Smooth muscle cell (in vitro differentiated cells): ENCODE results near the gene CDKN2D. TPM values are rescaled to one million over a fixed set of nuclear protein-coding genes. Genes with fewer than 3 reads are reported as not detected.

Experiments
- DNase-seq: peaks from one replicate; lab custom pipeline; 2025; ENCODE audit not compliant: unreplicated experiment; lab: John Stamatoyannopoulos, UW
- H2AFZ ChIP-seq: fragments of 200-600 bp; sonication (generic); 2 replicates; pipeline ENCODE4 v1.6.0; 2016; ENCODE audit warnings: antibody characterized with exemption, low read depth, mild to moderate bottlenecking
- H3F3A ChIP-seq: fragments of 200-600 bp; sonication (generic); 2 replicates; pipeline ENCODE4 v1.6.0; 2017; ENCODE audit warnings: antibody characterized with exemption, low read depth
- H3K27ac ChIP-seq: fragments of 200-600 bp; sonication (generic); 2 replicates; pipeline ENCODE4 v1.5.1; 2016; ENCODE audit warnings: low read depth, mild to moderate bottlenecking
- H3K27me3 ChIP-seq: fragments of 200-600 bp; sonication (generic); 2 replicates; pipeline ENCODE4 v1.6.1; 2016; ENCODE audit warnings: low read depth, mild to moderate bottlenecking
- H3K36me3 ChIP-seq: fragments of 200-600 bp; sonication (generic); 2 replicates; pipeline ENCODE4 v1.5.1; 2016; ENCODE audit warnings: low read depth
- H3K4me1 ChIP-seq: fragments of 200-600 bp; sonication (generic); 2 replicates; pipeline ENCODE4 v1.5.1; 2016; ENCODE audit warnings: low read depth
- H3K4me2 ChIP-seq: fragments of 200-600 bp; sonication (generic); 2 replicates; pipeline ENCODE4 v1.6.0; 2016; ENCODE audit warnings: mild to moderate bottlenecking
- H3K4me3 ChIP-seq: fragments of 200-600 bp; sonication (generic); 2 replicates; pipeline ENCODE4 v1.5.1; 2016; ENCODE audit warnings: mild to moderate bottlenecking
- H3K79me2 ChIP-seq: fragments of 200-600 bp; sonication (generic); 2 replicates; pipeline ENCODE4 v1.6.0; 2016; ENCODE audit warnings: low read depth, mild to moderate bottlenecking
- H3K9ac ChIP-seq: fragments of 200-600 bp; sonication (generic); 2 replicates; pipeline ENCODE4 v1.6.0; 2016; ENCODE audit warnings: low read depth
- H3K9me3 ChIP-seq: fragments of 200-600 bp; sonication (generic); replicated peaks from 2 replicates; pipeline ENCODE4 v1.5.1; 2016; ENCODE audit warnings: low read depth
- H4K20me1 ChIP-seq: fragments of 200-600 bp; sonication (generic); 2 replicates; pipeline ENCODE4 v1.6.0; 2016; ENCODE audit warnings: low read depth
- CTCF ChIP-seq: fragments of 200-600 bp; sonication (generic); IDR thresholded peaks from 2 replicates; pipeline ENCODE4 v1.5.1; 2017; ENCODE audit warnings: borderline replicate concordance, mild to moderate bottlenecking, antibody characterized with exemption; ENCODE audit not compliant: insufficient read depth, poor library complexity, severe bottlenecking
- WGBS: methylation state at CpG from one replicate; pipeline ENCODE4 v1.1.7; 2016; ENCODE audit warnings: low lambda C conversion rate; 5-methylcytosine and 5-hydroxymethylcytosine counted together
- polyA plus RNA-seq: library from polyadenylated mRNA; unstranded; fragments of >200 nt; fragmentation: Nextera tagmentation; extraction: Ambion mirVana; gene quantifications from 2 replicates; pipeline ENCODE4 v1.2.1, GENCODE V29; 2016
- total RNA-seq: library from RNA; depleted of rRNA; stranded (reverse); fragments of >200 nt; gene quantifications from 2 replicates; pipeline ENCODE4 v1.2.3, GENCODE V29; 2014

CDKN2D gene
- total and polyA plus RNA-seq, 2 experiments from 2014 or later = 5.4 to 25.3 TPM

- Histone ChIP-seq H3K79me2 (peaks cover 5% of the 10 kb centered on the region), H3K4me2 (no peak overlapping the region), H3K4me3 (no peak overlapping the region), H2AFZ (no peak overlapping the region), H3K4me1 (peaks cover 5% of the 10 kb centered on the region), H3K36me3 (no peaks in the 10 kb centered on the region), H4K20me1 (no peaks in the 10 kb centered on the region), H3K9ac (no peak overlapping the region), H3F3A (peaks cover 5% of the 10 kb centered on the region), H3K27ac (no peak overlapping the region), H3K9me3 (no peaks in the 10 kb centered on the region), H3K27me3 (no peaks in the 10 kb centered on the region)
- 98% methylated on average over 5 of the region's 5 CpGs for WGBS
- DNase-seq = no peak
- no peak for TF ChIP-seq CTCF
Measured at GRCh38 chr19:10562609-10563008, 6.2 kb downstream of the CDKN2D start.

- H3K27ac ChIP-seq = no peak overlapping the region
- no peaks in the 10 kb centered on the region for H3K36me3 ChIP-seq
- H2AFZ ChIP-seq = no peak overlapping the region
- no peak for DNase-seq
- no peak overlapping the region for H3K4me2 ChIP-seq
- WGBS = 96% methylated on average over 7 of the region's 7 CpGs
- H4K20me1 ChIP-seq = no peaks in the 10 kb centered on the region
- H3K27me3 ChIP-seq = no peaks in the 10 kb centered on the region
- H3K4me1 ChIP-seq = no peaks in the 10 kb centered on the region
- no peak overlapping the region for H3K4me3 ChIP-seq
- no peak overlapping the region for H3K9ac ChIP-seq
- no peaks in the 10 kb centered on the region for H3K9me3 ChIP-seq
- H3F3A ChIP-seq = no peaks in the 10 kb centered on the region
- no peak for TF ChIP-seq CTCF
- peaks cover 5% of the 10 kb centered on the region for H3K79me2 ChIP-seq
Measured at GRCh38 chr19:10560154-10560553, 8.6 kb downstream of the CDKN2D start.

GRCh38 chr19:10557603-10558197, 11.1 kb downstream of the CDKN2D start:
- no peaks in the 10 kb centered on the region for H3K79me2 ChIP-seq
- no peak overlapping the region for H2AFZ ChIP-seq
- no peaks in the 10 kb centered on the region for H3K9me3 ChIP-seq
- no peaks in the 10 kb centered on the region for H3K36me3 ChIP-seq
- no peak overlapping the region for H3K4me2 ChIP-seq
- H3K27me3 ChIP-seq = no peaks in the 10 kb centered on the region
- DNase-seq = no peak
- H3K27ac ChIP-seq = no peak overlapping the region
- H3K4me1 ChIP-seq = no peaks in the 10 kb centered on the region
- H4K20me1 ChIP-seq = peaks cover 2% of the 10 kb centered on the region
- H3F3A ChIP-seq = peaks cover 12% of the 10 kb centered on the region
- H3K9ac ChIP-seq = no peak overlapping the region
- no peak for TF ChIP-seq CTCF
- H3K4me3 ChIP-seq = no peak overlapping the region
- WGBS = 96% methylated on average over 32 of the region's 33 CpGs

- Histone ChIP-seq H3K27ac (no peak overlapping the region), H2AFZ (no peak overlapping the region), H3K4me1 (no peaks in the 10 kb centered on the region), H3K79me2 (no peaks in the 10 kb centered on the region), H3K27me3 (no peaks in the 10 kb centered on the region), H3K4me2 (no peak overlapping the region), H3K9me3 (no peaks in the 10 kb centered on the region), H3K4me3 (no peak overlapping the region), H3F3A (peaks cover 12% of the 10 kb centered on the region), H3K9ac (no peak overlapping the region), H3K36me3 (no peaks in the 10 kb centered on the region), H4K20me1 (peaks cover 8% of the 10 kb centered on the region)
- 96% methylated on average over 7 of the region's 7 CpGs for WGBS
- no peak for DNase-seq
- TF ChIP-seq CTCF = no peak
Measured at GRCh38 chr19:10555610-10555973, 13.2 kb downstream of the CDKN2D start.
